HG02642 (cell line): Measurements from ENCODE around the gene CLGN.

Experiments
- ATAC-seq: cut with Tn5 transposase; IDR thresholded peaks from one replicate; pipeline ENCODE4 v1.9.1; 2021; ENCODE audit warnings: mild to moderate bottlenecking; ENCODE audit not compliant: unreplicated experiment, poor library complexity

CLGN gene

GRCh38 chr4:140388015-140388414 lies 39.4 kb downstream of the CLGN start:
- ATAC-seq = no peak

- ATAC-seq = no peak
Measured at GRCh38 chr4:140382732-140383131, 44.7 kb downstream of the CLGN start.

GRCh38 chr4:140374130-140374477 lies 53.3 kb downstream of the CLGN start:
- ATAC-seq = no peak

DNA sequence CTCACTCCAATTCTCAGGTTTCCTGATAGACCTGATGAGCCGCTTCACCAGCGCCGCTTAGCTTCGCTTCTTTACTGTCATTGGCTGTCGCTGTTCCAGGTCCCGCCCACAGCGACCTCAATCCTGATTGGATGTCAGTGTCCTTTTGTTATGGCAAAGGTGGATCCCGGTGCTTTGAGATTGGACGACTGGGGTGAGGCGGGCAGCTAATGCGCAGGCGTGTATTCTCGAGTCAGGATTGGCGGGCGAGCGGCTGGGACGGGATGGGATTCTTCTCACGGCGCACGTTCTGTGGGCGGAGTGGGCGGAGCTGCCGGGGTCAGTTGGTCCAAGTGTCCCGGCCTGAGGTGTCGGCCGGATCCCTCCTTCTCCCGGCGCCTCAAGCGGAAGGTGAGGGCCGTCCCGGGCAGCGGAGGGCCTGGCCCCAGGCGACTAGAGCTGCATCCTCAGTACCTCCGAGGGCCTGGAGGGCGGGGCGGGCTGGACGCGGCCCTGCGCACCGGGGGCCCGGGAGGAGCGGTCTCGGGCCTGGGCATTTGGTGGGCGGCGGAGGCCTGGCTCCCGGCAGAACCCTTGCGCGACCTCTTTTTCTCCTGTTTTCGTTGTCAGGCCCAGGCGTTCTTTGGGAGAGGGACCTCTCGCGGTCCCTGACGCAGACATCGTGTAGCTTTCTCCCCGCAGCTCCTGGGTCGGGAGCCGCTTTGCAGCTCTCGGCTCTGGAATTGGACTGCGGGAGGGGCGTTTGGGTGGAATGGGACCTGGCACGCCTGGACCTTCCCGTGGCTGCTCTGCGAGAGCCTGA lies 53.9 kb downstream of the CLGN start, which contains the start of gene SCOC:
Gene SCOC, plus strand, starts transcription at position 319 of the 802 bp plus-strand sequence. CDS start 5,525 bp downstream, outside the sequence.
- peak; percentile 98 for ATAC-seq

DNA sequence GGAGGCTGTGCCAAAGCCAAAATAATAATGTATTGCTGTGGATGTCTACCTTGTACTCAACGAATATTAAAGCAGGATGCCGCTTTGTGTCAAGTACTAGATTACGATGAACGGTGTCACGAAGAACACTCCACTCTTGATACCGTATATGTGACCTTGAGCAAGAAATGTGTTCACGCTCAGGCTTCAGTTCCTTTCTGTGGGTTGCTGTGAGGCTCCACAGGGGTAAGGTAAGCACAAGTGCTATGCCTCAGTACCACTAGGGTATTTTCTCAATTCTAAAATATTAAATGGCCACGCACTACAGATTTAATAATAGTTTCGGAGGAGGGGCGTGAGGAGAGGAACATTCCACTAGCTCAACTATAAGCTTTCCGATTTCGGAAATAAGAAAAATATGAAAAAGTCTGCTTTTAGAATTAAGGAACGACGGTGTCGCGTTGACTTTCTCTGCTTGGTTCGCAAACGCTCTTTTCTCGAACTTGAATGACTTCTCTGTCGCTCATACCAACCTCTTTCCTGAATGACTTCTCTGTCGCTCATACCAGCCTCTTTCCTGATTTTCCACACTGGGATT lies 54.6 kb downstream of the CLGN start:
- ATAC-seq = peak; percentile 53

DNA sequence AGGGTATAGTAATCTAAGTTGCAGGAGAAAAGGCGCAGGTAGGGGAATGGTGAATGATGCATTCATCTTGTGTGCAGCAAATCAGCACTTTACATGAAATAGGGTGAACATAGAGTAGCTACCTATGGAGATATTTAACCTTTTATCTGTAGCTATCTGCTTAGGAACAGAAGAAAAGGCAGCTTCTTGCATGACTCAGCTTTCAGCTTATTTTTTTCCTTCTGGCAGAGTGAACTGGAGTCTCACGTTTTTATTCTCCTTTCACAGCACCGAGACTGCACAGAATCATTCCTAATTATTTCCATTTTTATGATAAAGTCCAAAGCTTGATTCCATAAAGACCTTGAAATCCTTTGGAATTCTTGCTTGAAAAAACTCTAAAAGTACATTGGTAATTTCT lies 58.8 kb downstream of the CLGN start:
- ATAC-seq = no peak

DNA sequence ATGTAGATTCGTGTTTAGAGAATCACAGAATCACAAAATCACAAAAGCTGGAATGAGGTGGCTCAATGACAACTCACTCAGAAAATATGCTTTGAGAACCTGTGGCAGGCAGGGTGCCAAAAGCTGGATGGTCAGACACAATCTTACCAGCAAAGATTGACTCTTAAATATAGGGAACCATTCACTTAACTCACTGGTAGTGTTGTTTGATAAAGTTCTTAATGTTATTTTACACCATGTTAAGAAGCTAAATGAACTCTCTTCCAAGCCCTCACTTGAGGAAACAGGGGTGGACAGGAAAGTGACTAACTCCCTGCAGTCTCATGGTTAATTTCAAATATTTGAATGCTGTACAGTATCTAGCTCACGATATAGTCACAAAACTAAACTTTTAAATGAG lies 59.7 kb downstream of the CLGN start:
- ATAC-seq = no peak

DNA sequence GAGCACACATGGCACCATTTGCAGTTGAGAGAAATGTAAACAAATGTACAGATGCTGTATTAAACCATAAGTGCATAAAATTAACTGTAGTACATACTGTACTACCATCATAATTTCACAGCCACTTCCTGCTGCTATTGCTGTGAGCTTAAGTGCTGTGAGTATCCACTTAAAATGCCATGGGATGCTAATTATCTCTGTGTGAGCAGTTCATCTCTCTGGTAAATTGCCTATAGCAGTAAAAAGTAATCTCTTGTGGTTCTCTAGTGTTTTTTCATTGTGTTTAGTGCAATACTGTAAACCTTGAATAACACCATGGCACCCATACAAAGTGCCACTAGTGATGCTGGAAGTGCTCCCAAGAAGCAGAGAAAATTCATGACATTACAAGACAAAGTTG lies 63.9 kb downstream of the CLGN start:
- no peak for ATAC-seq

- ATAC-seq = no peak
Measured at GRCh38 chr4:140363051-140363450, 64.4 kb downstream of the CLGN start.

- no peak for ATAC-seq
Measured at GRCh38 chr4:140361099-140361498, 66.3 kb downstream of the CLGN start.

DNA sequence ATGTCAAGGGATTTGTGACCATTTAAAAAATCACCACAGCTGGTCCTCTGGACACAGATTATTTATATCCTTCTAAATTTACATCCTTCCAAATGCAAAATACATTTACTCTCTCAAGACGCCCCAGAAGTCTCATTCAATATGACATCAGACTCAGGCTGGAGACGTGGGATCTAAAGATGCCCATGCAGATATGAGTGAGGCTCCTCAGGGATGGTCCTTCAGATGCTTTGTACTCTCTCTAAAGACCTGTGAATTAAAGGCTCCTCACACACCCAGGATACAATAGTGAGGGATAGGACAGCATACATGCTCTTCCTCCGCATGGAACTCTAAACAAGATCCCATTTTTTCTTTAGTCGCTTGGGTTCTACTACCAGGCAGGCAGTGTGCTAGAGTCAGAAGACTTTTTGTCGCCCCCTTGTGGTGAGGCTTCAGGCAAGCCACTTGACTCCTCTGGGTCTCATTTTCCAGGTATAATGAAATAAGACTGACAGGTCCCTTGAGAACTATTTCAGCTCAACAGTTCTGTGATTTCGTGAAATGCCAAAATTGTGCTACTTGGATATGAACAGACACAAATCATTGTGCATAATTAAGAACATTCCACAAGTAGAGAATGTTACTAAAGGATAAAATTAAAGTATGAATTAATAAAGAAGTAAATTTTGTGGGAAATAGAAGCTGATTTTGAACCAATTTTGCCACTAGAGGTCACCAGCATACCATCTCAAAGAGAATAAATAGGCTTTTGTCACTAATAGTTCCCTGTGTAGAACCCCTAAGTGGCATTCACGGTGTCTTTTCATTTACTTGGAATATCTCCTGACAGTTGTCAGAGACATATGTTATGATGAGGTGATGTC lies 67.7 kb downstream of the CLGN start:
- ATAC-seq = peak; percentile 97

DNA sequence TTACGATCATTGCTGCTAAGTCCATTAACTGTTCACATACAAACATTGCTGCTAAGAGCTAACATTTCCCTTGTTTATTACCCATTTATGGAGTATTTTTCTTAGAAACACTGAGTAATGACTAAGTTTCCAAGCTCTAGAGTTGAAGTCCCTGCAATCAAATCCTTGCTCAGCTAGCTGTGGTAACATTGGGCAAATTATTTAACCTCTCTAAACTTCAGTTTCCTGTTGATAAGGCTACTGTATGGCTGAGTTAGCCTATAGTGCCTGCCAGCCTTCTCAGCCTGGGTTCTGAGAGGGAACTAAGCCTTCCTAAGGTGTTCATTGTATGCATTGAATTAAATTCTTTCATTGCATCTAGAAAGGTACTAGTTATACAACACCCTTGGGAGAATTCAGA lies 69.2 kb downstream of the CLGN start:
- ATAC-seq = no peak

DNA sequence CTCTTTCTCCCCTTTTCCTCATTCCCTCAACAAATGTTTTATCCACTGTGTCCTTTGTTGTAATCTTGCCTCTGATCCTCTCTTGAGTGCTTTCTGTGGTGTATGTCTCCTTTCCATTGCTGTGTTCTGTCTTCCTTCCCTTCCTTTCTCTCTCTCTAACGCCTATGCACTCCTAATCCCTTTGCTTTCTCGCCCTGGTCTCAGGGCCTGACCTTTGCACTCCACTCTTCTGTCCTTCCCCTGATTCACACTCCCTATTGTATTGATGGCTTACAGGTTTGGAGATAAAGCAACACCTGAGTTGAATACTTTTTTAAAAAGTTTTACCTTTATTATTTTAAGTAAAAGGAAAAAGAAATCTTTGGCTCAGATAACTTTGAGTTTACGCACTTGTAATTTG lies 69.6 kb downstream of the CLGN start:
- no peak for ATAC-seq

DNA sequence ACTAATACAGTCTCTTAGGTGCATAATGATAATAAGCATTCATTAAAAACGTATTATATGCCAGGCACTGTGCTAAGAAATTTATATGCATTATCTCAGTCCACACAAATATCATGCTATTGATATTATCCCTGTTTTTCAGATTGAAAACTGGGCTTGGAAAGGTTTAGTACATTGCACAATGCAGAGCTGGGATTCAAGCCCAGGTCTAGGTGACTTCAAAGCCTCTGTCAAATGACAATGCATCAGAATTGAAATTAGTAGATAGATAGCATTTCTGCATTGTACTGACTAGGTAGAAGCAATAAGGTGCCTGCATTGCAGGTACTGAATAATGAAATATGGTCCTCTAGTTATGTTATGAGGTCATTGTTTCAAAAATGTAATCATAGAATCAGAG lies 72.2 kb downstream of the CLGN start:
- ATAC-seq = no peak

- ATAC-seq = no peak
Measured at GRCh38 chr4:140353786-140354185, 73.7 kb downstream of the CLGN start.

- ATAC-seq = no peak
Measured at GRCh38 chr4:140351093-140352075, 76.1 kb downstream of the CLGN start.

DNA sequence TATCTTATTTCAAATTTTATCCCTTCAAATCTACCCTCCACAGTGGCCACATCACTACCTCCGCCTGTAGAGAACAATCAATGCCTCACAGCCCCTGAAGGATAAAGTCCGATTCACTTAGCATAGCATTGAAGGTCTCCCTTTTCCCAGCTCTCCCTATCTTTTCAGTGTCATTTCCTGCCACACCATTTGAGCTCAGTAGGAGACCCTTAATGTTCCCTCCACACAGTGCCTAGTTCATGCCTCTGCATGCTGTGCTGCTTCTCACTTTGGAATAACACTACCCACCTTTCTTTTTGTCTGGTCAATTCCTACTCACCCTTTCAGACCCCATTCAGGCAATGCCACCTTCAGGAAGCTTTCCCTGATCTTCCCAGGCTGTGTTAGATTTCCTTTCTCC lies 77.6 kb downstream of the CLGN start:
- no peak for ATAC-seq

GRCh38 chr4:140346136-140346535 lies 81.3 kb downstream of the CLGN start:
- no peak for ATAC-seq

DNA sequence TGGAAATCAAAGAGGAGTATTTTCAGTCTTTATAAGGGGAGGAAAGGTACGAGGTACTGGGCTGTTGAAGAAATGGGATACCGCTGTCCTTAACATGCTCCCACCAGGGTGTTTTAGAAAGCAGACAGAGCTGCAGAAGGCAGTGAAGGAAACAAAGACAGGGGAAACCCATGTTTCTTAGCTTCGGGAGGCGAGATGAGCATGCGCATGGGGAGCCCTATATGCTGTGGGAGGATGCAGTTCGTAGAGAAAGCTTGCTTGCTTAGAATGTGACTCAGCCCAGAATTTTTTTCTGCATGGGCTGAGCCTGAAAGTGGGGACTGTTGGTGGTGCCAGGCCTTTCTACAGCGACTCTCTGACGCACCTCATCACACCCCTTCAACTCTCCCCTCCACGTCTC lies 82.8 kb downstream of the CLGN start:
- ATAC-seq = no peak

DNA sequence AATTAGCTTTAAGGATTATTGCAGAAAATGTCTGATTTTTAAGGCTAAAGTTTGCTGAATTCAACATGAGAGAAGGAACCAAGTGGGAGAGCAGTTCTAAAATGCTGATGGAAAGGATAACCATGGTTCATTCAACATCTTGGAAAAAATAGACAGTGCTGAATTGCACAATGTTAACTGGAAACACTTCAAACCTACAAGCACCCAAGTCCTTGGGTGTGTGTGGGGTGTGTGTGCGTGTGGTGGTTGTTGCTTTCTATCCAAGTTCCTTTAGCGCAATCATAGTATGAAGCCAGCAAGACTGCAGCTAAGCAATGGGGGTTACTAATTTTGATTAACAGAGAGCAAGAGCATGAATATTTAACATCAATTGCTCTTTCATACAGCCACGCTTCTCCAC lies 83.3 kb downstream of the CLGN start:
- ATAC-seq = no peak
